ENCODE results near the gene TAS2R1.

Gene TAS2R1

DNA sequence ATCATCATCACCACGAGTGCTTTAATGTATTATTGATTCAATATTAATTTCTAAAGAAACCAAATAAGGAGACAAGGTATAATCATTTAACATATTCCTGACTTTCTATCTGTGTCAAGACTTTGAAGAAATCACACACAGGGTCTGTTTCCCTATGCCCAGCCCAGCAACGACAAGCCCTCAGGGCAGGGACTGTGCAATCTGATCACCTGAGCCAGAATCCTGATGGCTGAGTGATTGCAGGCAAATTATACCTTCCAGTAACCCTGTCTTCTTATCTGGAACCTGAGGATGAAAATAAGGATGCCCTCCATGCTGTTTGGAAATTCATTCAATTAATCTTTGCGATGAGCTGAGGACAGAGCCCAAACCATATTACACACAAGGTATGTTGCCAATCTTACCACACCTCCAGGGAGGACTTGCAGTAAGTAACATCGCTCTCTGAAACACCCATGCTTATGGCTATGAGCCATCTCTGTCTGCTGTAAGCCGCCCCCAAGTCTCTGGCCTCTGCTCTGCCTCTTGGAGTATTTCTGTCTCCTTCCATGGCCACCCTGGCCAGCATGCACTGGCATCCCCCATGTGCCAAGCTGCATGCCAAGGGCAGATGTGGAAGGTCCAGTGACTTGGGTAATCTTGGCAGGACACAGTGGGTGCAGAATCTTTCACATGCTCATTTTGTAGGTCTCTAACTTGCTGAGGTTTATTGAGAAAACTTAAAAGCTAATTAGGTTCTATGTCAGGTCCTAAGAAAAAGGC, 10.6 kb downstream of the TAS2R1 start:
- Histone ChIP-seq H3K27ac (ENCODE audit: low read length) (no peak overlapping the region), H2AFZ (ENCODE audit: low read length) (no peak overlapping the region), H3K27me3 (replicated peaks; ENCODE audit: insufficient read depth, low read length) (no peaks in the 10 kb centered on the region), H4K20me1 (ENCODE audit: insufficient read depth, low read length) (no peaks in the 10 kb centered on the region), H3K79me2 (ENCODE audit: low read length) (no peaks in the 10 kb centered on the region), H3K9ac (ENCODE audit: low read length) (no peak overlapping the region), H3K9me2 (replicated peaks; ENCODE audit: insufficient read depth, low read length) (no peaks in the 10 kb centered on the region), H3F3A (ENCODE audit: insufficient read depth, low read length) (no peaks in the 10 kb centered on the region), H3K4me2 (ENCODE audit: low read depth, low read length) (no peak overlapping the region), H3K36me3 (replicated peaks; ENCODE audit: insufficient read depth, low read length) (no peaks in the 10 kb centered on the region), H3K4me1 (ENCODE audit: low read length) (no peaks in the 10 kb centered on the region), H3K9me3 (replicated peaks; ENCODE audit: insufficient read depth, low read length) (no peaks in the 10 kb centered on the region), H3K4me3 (ENCODE audit: low read length) (no peak overlapping the region)
- TF ChIP-seq EZH2phosphoT487 (IDR thresholded peaks at IDR 0.05; ENCODE audit: low read length) (no peak), EZH2 (optimal IDR thresholded peaks at IDR 0.05; ENCODE audit: low read depth, low read length) (no peak)
- TF ChIP-seq, protein P1, sequence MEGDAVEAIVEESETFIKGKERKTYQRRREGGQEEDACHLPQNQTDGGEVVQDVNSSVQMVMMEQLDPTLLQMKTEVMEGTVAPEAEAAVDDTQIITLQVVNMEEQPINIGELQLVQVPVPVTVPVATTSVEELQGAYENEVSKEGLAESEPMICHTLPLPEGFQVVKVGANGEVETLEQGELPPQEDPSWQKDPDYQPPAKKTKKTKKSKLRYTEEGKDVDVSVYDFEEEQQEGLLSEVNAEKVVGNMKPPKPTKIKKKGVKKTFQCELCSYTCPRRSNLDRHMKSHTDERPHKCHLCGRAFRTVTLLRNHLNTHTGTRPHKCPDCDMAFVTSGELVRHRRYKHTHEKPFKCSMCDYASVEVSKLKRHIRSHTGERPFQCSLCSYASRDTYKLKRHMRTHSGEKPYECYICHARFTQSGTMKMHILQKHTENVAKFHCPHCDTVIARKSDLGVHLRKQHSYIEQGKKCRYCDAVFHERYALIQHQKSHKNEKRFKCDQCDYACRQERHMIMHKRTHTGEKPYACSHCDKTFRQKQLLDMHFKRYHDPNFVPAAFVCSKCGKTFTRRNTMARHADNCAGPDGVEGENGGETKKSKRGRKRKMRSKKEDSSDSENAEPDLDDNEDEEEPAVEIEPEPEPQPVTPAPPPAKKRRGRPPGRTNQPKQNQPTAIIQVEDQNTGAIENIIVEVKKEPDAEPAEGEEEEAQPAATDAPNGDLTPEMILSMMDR (IDR thresholded peaks at IDR 0.05; ENCODE audit: low read length), result no peak
- DNase-seq, result no peak

DNA sequence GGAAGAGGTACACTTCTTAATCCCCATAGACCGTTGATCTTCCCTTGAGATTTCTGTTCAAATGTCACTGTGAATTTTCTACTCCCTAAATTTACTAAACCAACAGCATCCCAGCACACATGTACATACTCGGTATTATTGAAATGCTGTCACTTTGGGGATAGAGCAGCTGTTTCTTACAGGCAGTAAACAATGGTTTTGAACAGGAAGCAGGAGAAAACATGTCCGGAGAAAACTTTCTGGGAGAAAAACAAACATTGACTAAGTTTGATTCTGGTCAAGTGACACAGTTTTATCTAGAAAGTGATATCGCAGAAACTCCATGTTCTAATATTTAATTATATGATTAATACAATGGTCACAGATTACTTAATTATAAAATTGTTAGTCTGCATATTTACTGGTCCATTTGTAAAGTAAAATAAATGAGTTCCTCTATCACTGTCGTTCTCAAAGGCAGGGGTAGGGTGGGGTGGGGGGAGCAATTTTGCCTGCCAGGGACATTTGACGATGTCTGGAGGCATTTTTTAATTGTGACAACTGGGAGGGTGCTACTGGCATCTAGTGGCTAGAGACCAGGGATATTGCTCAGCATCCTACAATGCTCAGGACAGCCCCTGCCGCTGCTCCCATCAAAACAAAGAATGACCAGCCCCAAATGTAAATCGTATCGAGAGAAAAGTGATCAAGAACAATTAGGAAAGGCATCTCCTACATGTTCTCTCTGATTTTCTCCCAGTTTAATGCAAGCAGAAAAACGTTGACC, 12.2 kb downstream of the TAS2R1 start:
- H2AFZ ChIP-seq (ENCODE audit: low read length), result no peak overlapping the region
- H3K27ac ChIP-seq (ENCODE audit: low read length), result no peak overlapping the region
- H4K20me1 ChIP-seq (ENCODE audit: insufficient read depth, low read length), result no peaks in the 10 kb centered on the region
- H3K4me3 ChIP-seq (ENCODE audit: low read length), result no peak overlapping the region
- no peak overlapping the region for H3K4me2 ChIP-seq (ENCODE audit: low read depth, low read length)
- no peaks in the 10 kb centered on the region for H3K27me3 ChIP-seq (replicated peaks; ENCODE audit: insufficient read depth, low read length)
- H3K9me3 ChIP-seq (replicated peaks; ENCODE audit: insufficient read depth, low read length), result no peaks in the 10 kb centered on the region
- no peak for DNase-seq
- no peaks in the 10 kb centered on the region for H3K79me2 ChIP-seq (ENCODE audit: low read length)
- H3K9me2 ChIP-seq (replicated peaks; ENCODE audit: insufficient read depth, low read length), result no peaks in the 10 kb centered on the region
- no peaks in the 10 kb centered on the region for H3K4me1 ChIP-seq (ENCODE audit: low read length)
- no peak overlapping the region for H3K9ac ChIP-seq (ENCODE audit: low read length)
- no peaks in the 10 kb centered on the region for H3K36me3 ChIP-seq (replicated peaks; ENCODE audit: insufficient read depth, low read length)
- H3F3A ChIP-seq (ENCODE audit: insufficient read depth, low read length), result no peaks in the 10 kb centered on the region
- TF ChIP-seq, protein P1 (IDR thresholded peaks at IDR 0.05; ENCODE audit: low read length), result no peak
- TF ChIP-seq EZH2phosphoT487 (IDR thresholded peaks at IDR 0.05; ENCODE audit: low read length) (no peak), EZH2 (optimal IDR thresholded peaks at IDR 0.05; ENCODE audit: low read depth, low read length) (no peak)

DNA sequence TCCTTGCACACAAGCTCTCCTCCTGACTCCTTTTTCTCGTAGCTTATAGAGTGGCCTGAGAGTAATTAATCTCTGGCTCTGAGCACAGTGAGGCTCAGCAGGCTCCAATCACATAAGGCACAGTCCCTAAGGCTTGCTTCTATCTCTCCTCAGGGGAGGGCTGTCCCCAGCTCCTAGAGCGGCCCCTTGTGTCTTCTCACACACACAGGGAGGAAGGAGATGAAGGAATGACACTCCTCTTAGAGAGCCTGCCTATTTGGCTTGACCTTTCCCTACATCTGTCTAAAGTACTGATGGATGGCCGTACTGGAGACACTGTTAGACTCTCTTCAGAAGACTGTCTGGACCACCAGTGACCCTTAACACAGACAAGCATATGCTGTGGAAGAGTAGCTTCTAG, 12.9 kb downstream of the TAS2R1 start:
- Histone ChIP-seq H3K27me3 (replicated peaks; ENCODE audit: insufficient read depth, low read length) (no peaks in the 10 kb centered on the region), H4K20me1 (ENCODE audit: insufficient read depth, low read length) (no peaks in the 10 kb centered on the region), H3K9me3 (replicated peaks; ENCODE audit: insufficient read depth, low read length) (no peaks in the 10 kb centered on the region), H3K27ac (ENCODE audit: low read length) (no peak overlapping the region), H3K9ac (ENCODE audit: low read length) (no peak overlapping the region), H3K36me3 (replicated peaks; ENCODE audit: insufficient read depth, low read length) (no peaks in the 10 kb centered on the region), H3K4me2 (ENCODE audit: low read depth, low read length) (no peak overlapping the region), H2AFZ (ENCODE audit: low read length) (no peak overlapping the region), H3K4me3 (ENCODE audit: low read length) (no peak overlapping the region), H3F3A (ENCODE audit: insufficient read depth, low read length) (no peaks in the 10 kb centered on the region), H3K9me2 (replicated peaks; ENCODE audit: insufficient read depth, low read length) (no peaks in the 10 kb centered on the region), H3K79me2 (ENCODE audit: low read length) (no peaks in the 10 kb centered on the region), H3K4me1 (ENCODE audit: low read length) (no peaks in the 10 kb centered on the region)
- TF ChIP-seq EZH2phosphoT487 (IDR thresholded peaks at IDR 0.05; ENCODE audit: low read length), result no peak
- TF ChIP-seq, protein P1 (IDR thresholded peaks at IDR 0.05; ENCODE audit: low read length), result no peak
- no peak for TF ChIP-seq EZH2 (optimal IDR thresholded peaks at IDR 0.05; ENCODE audit: low read depth, low read length)
- no peak for DNase-seq

All from MM.1S (cell line).